ENCODE data around the gene BRD4.

Gene BRD4

GRCh38 chr19:15200553-15201364, 131.6 kb downstream of the BRD4 start, which contains the start of gene NOTCH3:
Gene NOTCH3, minus strand, starts transcription at chr19:15200995. Its CDS starts 90 bp downstream, at chr19:15200905.
- no peak for TF ChIP-seq CTCF (IDR thresholded peaks at IDR 0.05; ENCODE audit: low read depth, low read length)
- DNase-seq (ENCODE audit: extremely low read depth, low read depth) = no peak

- no peak for DNase-seq (ENCODE audit: extremely low read depth, low read depth)
- no peak for TF ChIP-seq CTCF (IDR thresholded peaks at IDR 0.05; ENCODE audit: low read depth, low read length)
Observed at GRCh38 chr19:15199661-15200552, 132.4 kb downstream of the BRD4 start.

GRCh38 chr19:15198951-15199660, 133.2 kb downstream of the BRD4 start:
- no peak for TF ChIP-seq CTCF (IDR thresholded peaks at IDR 0.05; ENCODE audit: low read depth, low read length)
- DNase-seq (ENCODE audit: extremely low read depth, low read depth) = no peak

- TF ChIP-seq CTCF (IDR thresholded peaks at IDR 0.05; ENCODE audit: low read depth, low read length) = no peak
- no peak for DNase-seq (ENCODE audit: extremely low read depth, low read depth)
Observed at GRCh38 chr19:15197942-15198341, 134.4 kb downstream of the BRD4 start.

GRCh38 chr19:15197275-15197941, 134.9 kb downstream of the BRD4 start:
- DNase-seq (ENCODE audit: extremely low read depth, low read depth) = no peak
- TF ChIP-seq CTCF (IDR thresholded peaks at IDR 0.05; ENCODE audit: low read depth, low read length) = no peak

DNA sequence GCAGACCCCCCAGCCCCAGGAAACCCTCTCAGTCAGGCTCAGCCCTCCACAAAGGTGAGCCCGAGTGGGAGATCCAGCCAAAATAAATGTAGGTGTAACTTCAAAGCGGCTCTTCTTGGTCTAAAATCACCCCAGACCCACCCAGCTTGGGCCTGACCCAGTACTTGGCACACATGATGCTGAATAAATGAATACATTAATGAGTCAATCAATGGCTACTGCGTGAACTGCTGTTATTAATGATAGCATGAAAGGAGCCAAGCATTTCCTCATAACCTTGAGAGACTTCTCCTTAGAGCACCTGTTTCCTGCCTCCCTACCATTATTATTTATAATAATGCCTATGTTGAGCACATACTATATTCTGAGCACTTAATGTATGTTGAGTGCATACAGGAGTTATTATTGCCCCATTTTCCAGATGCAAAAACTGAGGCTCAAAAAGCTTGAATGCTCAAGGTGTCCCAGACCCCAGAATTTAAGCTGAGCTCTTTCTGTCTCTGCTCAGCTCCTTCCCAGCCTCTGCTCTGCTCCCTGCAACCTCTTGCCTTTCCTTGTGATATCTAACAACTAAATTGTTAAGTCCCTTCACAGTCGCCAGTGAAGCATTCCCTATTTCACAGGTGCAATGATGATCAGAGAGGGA, 135.9 kb downstream of the BRD4 start:
- no peak for DNase-seq (ENCODE audit: extremely low read depth, low read depth)

More for the DNA sequence above, 135.9 kb downstream of the BRD4 start:
- TF ChIP-seq CTCF (IDR thresholded peaks at IDR 0.05; ENCODE audit: low read depth, low read length) = no peak

All from AG09319 (cell line).